Esophagus squamous epithelium (tissue), 4 donors: Measurements from ENCODE around the gene JRKL.

Source experiments
- POLR2A ChIP-seq, 4 donors: fragments of 450-650 bp; IDR thresholded peaks; one replicate each; pipeline ENCODE4 v1.6.1; 2017; ENCODE audit warnings: antibody characterized with exemption in 4 of 4, mild to moderate bottlenecking in 4 of 4, moderate library complexity in 3 of 4
- TF ChIP-seq, protein P1 (sequence below), 6 experiments: fragments of 450-650 bp in 4 of 6; fragments of 200-600 bp in 2 of 6; sonication (generic) in 2 of 6; IDR thresholded peaks; one replicate each; pipeline ENCODE4 v1.5.1; 2016 to 2019; ENCODE audit warnings: antibody characterized with exemption in 6 of 6, mild to moderate bottlenecking in 4 of 6, moderate library complexity in 4 of 6

DNA sequence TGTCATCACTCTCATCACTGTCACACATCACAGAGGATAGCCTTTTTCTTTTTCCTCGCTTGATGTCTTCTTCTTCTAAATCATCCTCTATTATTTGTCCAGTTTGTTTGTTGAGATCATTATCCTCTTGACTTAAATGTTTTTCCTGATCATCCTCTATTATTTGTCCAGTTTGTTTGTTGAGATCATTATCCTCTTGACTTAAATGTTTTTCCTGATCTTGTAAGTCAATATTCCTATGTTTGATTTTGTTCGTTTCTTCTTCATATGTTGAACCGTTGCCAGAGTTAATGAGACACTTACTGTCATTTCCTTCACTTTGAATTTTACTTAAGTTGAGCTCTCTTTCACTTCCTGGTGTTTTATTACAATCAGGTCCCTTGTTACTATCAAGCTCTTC lies 5.7 kb upstream of the JRKL start:
- TF ChIP-seq, protein P1, sequence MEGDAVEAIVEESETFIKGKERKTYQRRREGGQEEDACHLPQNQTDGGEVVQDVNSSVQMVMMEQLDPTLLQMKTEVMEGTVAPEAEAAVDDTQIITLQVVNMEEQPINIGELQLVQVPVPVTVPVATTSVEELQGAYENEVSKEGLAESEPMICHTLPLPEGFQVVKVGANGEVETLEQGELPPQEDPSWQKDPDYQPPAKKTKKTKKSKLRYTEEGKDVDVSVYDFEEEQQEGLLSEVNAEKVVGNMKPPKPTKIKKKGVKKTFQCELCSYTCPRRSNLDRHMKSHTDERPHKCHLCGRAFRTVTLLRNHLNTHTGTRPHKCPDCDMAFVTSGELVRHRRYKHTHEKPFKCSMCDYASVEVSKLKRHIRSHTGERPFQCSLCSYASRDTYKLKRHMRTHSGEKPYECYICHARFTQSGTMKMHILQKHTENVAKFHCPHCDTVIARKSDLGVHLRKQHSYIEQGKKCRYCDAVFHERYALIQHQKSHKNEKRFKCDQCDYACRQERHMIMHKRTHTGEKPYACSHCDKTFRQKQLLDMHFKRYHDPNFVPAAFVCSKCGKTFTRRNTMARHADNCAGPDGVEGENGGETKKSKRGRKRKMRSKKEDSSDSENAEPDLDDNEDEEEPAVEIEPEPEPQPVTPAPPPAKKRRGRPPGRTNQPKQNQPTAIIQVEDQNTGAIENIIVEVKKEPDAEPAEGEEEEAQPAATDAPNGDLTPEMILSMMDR (IDR thresholded peaks at IDR 0.05): no peak
- no peak for TF ChIP-seq POLR2A (IDR thresholded peaks at IDR 0.05)
